ENCODE measurements around the gene VWC2.

VWC2 gene

DNA sequence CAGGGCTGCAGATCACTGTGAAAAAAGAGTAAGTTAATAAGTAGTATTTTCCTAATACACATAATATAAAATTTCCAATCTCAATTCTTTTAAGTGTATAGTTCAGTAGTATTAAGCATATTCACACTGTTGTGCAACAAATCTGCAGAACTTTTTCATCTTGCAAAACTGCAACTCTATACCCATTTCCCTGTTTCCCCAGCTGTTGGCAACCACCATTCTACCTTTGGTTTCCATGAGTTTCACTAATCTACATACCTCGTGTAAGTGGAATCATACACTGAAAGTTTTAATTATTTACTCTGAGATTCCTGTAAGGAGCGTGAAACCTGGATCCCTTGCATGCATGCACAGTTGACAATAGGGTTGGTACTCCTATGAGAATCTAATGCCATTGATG, 164.2 kb downstream of the VWC2 start:
- DNase-seq (ENCODE audit: low read depth in 3 of 3), result no peak
